ENCODE measurements around the gene PIWIL1.

PIWIL1 gene

GRCh38 chr12:130354407-130354806 lies 16.7 kb downstream of the PIWIL1 start:
- no peak overlapping the region for H3K4me3 ChIP-seq (ENCODE audit: control insufficient read depth, low read depth, low read length)
- no peak for TF ChIP-seq CTCF (IDR thresholded peaks at IDR 0.05; ENCODE audit: control insufficient read depth, insufficient read depth, low read depth, low read length, missing control alignments)
- DNase-seq (ENCODE audit: low read depth): no peak

DNA sequence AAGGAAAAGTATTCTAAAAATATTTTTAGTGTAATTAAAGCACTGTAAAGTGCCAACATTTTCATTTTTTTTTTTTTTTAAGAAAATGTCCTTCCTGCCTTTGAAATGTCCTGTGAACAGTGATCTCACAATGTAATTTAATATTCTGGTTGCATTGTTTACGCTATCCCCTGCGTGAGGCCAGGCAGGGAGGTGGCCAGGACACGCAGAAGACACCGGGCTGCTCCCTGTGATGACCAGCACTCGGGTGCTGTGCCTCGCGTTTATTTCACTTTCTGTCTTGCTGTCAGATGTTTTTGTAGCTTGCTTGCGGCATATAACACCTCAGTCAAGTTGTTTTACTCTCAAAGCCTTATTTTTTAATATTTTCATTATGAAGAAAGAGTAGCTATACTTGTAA lies 18.5 kb downstream of the PIWIL1 start:
- no peak overlapping the region for H3K4me3 ChIP-seq (ENCODE audit: control insufficient read depth, low read depth, low read length)
- DNase-seq (ENCODE audit: low read depth): no peak
- no peak for TF ChIP-seq CTCF (IDR thresholded peaks at IDR 0.05; ENCODE audit: control insufficient read depth, insufficient read depth, low read depth, low read length, missing control alignments)

DNA sequence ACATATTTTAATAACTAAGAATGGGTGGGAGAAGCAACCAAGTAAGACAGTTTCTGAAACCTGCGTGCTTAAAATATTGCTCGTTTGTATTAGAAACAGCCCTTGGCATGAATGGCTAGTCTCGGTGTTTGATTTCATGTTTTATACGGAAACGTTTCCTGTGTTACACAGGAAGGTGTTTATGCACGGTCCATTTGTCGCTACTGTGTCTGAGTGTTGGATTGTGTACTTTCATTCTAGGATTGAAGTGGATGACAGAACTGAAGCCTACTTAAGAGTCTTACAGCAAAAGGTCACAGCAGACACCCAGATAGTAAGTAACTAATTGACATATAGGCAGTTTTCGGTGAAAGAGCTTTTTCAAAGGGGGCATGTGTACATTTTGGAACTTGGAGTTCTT lies 19.6 kb downstream of the PIWIL1 start:
- H3K4me3 ChIP-seq (ENCODE audit: control insufficient read depth, low read depth, low read length): no peak overlapping the region
- no peak for DNase-seq (ENCODE audit: low read depth)
- TF ChIP-seq CTCF (IDR thresholded peaks at IDR 0.05; ENCODE audit: control insufficient read depth, insufficient read depth, low read depth, low read length, missing control alignments): no peak

- TF ChIP-seq CTCF (IDR thresholded peaks at IDR 0.05; ENCODE audit: control insufficient read depth, insufficient read depth, low read depth, low read length, missing control alignments): no peak
- DNase-seq (ENCODE audit: low read depth): no peak
- no peak overlapping the region for H3K4me3 ChIP-seq (ENCODE audit: control insufficient read depth, low read depth, low read length)
Observed at GRCh38 chr12:130357729-130358330, 20.1 kb downstream of the PIWIL1 start.

DNA sequence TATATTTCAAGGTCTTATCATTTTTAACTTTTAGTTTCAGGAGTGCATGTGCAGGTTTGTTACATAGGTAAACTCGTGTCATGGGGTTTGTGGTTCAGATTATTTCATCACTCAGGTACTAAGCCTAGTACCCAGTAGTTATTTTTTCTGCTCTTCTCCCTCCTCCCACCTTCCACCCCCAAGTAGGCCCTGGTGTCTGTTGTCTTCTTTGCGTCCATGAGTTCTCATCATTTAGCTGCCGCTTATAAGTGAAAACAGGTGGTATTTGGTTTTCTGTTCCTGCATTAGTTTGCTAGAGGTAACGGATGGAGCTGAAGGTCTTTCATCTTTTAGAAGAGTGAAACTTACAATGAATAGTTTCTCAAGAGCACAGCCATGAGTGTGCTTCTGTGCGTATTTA lies 24.4 kb downstream of the PIWIL1 start:
- DNase-seq (ENCODE audit: low read depth): no peak
- TF ChIP-seq CTCF (IDR thresholded peaks at IDR 0.05; ENCODE audit: control insufficient read depth, insufficient read depth, low read depth, low read length, missing control alignments): no peak
- H3K4me3 ChIP-seq (ENCODE audit: control insufficient read depth, low read depth, low read length): no peak overlapping the region

DNA sequence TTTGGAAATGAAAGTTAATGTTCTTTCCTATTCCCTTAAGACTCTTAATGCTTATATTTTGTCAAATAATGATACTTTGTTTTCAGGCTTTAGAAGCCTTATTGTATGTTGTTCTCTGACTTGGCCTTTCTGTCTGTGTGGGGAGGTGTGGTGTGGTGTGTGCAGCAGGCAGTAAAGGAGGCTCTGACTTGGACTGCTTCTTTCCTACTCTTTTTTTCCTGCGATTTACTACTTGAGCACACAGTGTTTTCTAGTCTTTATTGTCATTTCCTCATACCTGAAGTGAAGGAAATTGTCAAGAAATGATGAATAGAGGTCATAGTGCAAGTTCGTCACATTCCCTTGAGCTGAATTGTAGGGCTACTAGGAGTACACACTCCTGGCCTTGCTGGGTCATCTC lies 26.9 kb downstream of the PIWIL1 start:
- no peak for TF ChIP-seq CTCF (IDR thresholded peaks at IDR 0.05; ENCODE audit: control insufficient read depth, insufficient read depth, low read depth, low read length, missing control alignments)
- H3K4me3 ChIP-seq (ENCODE audit: control insufficient read depth, low read depth, low read length): no peak overlapping the region
- no peak for DNase-seq (ENCODE audit: low read depth)

DNA sequence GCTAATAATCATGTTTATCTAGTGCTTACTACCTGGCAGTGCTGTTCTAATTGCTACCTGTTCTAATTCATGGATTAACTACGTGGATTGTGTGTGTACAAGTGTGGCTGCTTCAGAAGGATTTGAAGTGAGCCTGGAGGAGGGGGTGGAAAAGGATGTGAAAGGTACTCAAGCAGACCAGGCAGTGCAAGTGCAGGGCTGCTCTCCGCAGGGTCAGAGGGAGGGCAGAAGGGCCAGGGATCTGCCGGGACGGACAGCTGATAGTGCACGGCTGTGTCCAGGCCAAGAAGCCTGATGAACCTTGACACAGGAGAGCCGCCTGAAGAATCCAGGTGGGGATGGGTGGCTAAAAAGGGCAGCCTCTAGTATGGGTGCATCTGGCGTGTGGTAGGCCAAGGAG lies 28.5 kb downstream of the PIWIL1 start:
- DNase-seq (ENCODE audit: low read depth): no peak
- H3K4me3 ChIP-seq (ENCODE audit: control insufficient read depth, low read depth, low read length): no peak overlapping the region
- TF ChIP-seq CTCF (IDR thresholded peaks at IDR 0.05; ENCODE audit: control insufficient read depth, insufficient read depth, low read depth, low read length, missing control alignments): no peak
